Adrenal gland (tissue), 12 donors: ENCODE results near the gene SMIM38. TPM values are rescaled to one million over a fixed set of nuclear protein-coding genes. Genes with fewer than 3 reads are reported as not detected.

Experiments
- DNase-seq, 7 donors: peaks; one replicate each; pipeline ENCODE4 v3.0.0-alpha.2; 2019 to 2020
- H3K27ac ChIP-seq, 5 donors: fragments of 200-600 bp; sonication (generic) in 4 of 5; 1 replicate in 3 of 5; 2 replicates in 2 of 5; pipeline versions ENCODE4 v1.5.1 to v1.8.0; 2016 to 2020; ENCODE audit warnings: mild to moderate bottlenecking in 1 of 5
- H3K27me3 ChIP-seq: fragments of 200-600 bp; 2 replicates; pipeline ENCODE4 v1.8.0; 2021
- H3K36me3 ChIP-seq, 2 donors: fragments of 200-600 bp; replicated peaks in 1 of 2; 1 replicate in 1 of 2; 2 replicates in 1 of 2; pipeline versions ENCODE4 v1.5.1 to v1.8.0; 2018 to 2022
- H3K4me1 ChIP-seq, 2 donors: fragments of 200-600 bp; replicated peaks in 1 of 2; 1 replicate in 1 of 2; 2 replicates in 1 of 2; pipeline versions ENCODE4 v1.5.1 to v1.8.0; 2018 to 2021
- H3K4me3 ChIP-seq, 4 donors: fragments of 200-600 bp; sonication (generic) in 3 of 4; one replicate each; pipeline ENCODE4 v1.5.1; 2016 to 2018
- H3K9me3 ChIP-seq, 3 donors: fragments of 200-600 bp; sonication (generic) in 1 of 3; replicated peaks in 1 of 3; 1 replicate in 2 of 3; 2 replicates in 1 of 3; pipeline versions ENCODE4 v1.5.1 to v1.8.0; 2016 to 2021
- CTCF ChIP-seq, 6 experiments: fragments of 450-650 bp in 4 of 6; fragments of 200-600 bp in 2 of 6; sonication (generic) in 1 of 6; IDR thresholded peaks; 1 replicate in 5 of 6; 2 replicates in 1 of 6; pipeline versions ENCODE4 v1.5.1 to v1.8.0; 2016 to 2021; ENCODE audit warnings: antibody characterized with exemption in 6 of 6, mild to moderate bottlenecking in 2 of 6, moderate library complexity in 1 of 6
- POLR2A ChIP-seq, 2 donors: fragments of 450-650 bp; IDR thresholded peaks; one replicate each; pipeline ENCODE4 v1.6.1; 2017; ENCODE audit warnings: antibody characterized with exemption in 2 of 2, mild to moderate bottlenecking in 2 of 2, moderate library complexity in 1 of 2
- WGBS, 4 donors: extraction: QIAGEN DNeasy Blood & Tissue Kit in 2 of 4; methylation state at CpG; one replicate each; pipeline versions ENCODE4 v1.1.5 to v1.1.7; 2013 to 2017; 5-methylcytosine and 5-hydroxymethylcytosine counted together
- intact Hi-C, 2 donors: fragments of 100-400 bp; cut with DNase I; formaldehyde crosslinking; loops; one replicate each; pipeline versions ENCODE4 v1.14.1 to v1.15.0; 2022 to 2023
- polyA plus RNA-seq, 3 donors: library from polyadenylated mRNA; stranded (reverse); fragments of 200-250 nt in 2 of 3; fragments of 350-450 nt in 1 of 3; fragmentation: Illumina TruSeq in 1 of 3; extraction: RNeasy Lipid Tissue Mini Kit (QIAGEN cat#74804) in 1 of 3; gene quantifications; one replicate each; pipeline ENCODE4 v1.2.3, GENCODE V29; 2013 to 2014
- total RNA-seq, 9 donors: library from RNA; depleted of rRNA in 4 of 9; stranded (reverse); fragments of >200 nt in 4 of 9; fragments of 120-200 nt in 1 of 9; fragmentation: NEBNext Ultra II Directional in 1 of 9; extraction: Animal tissue kit (Norgen Biotek cat#: 25700) in 1 of 9; gene quantifications; one replicate each; pipeline versions ENCODE4 v1.1.0 to v1.2.4, GENCODE V29; 2013 to 2023
- donor health status: healthy with polysubstance abuse.
- donor health status: Bipolar disorder and iron deficiency.
- donor health status: DM: yes; HTN: yes; CAD: no.
- donor health status: DM: no; HTN: no; CAD: no.
- donor health status: DM: no; HTN: no; CAD: no.
- donor health status: DM: yes; HTN: yes; CAD: no.

The SMIM38 gene
- total and polyA plus RNA-seq, 12 donors = 0.11 to 0.33 (median 0.16) TPM; not detected in 4

- H3K4me3 ChIP-seq = no peak overlapping the region
- H3K9me3 ChIP-seq = no peaks in the 10 kb centered on the region
- no peak overlapping the region for H3K27ac ChIP-seq
- no peaks in the 10 kb centered on the region for H3K27me3 ChIP-seq
- TF ChIP-seq CTCF (IDR thresholded peaks at IDR 0.05) (no peak), POLR2A (IDR thresholded peaks at IDR 0.05) (no peak)
- no peaks in the 10 kb centered on the region for H3K4me1 ChIP-seq
- WGBS, 4 donors = 92 to 97% (median 96%) methylated on average over 5 of the region's 5 CpGs
- no peaks in the 10 kb centered on the region for H3K36me3 ChIP-seq
- no peak for DNase-seq
- intact Hi-C loops = no loop called here
Observed at GRCh38 chr11:69193151-69193550, 37.4 kb downstream of the SMIM38 start.

GRCh38 chr11:69193629-69194028 lies 37.9 kb downstream of the SMIM38 start:
- TF ChIP-seq POLR2A (IDR thresholded peaks at IDR 0.05) (no peak), CTCF (IDR thresholded peaks at IDR 0.05) (no peak)
- Histone ChIP-seq H3K27ac (no peak overlapping the region), H3K4me1 (no peaks in the 10 kb centered on the region), H3K27me3 (no peaks in the 10 kb centered on the region), H3K9me3 (no peaks in the 10 kb centered on the region), H3K4me3 (no peak overlapping the region), H3K36me3 (no peaks in the 10 kb centered on the region)
- DNase-seq = no peak
- 77 to 94% (median 84%) methylated on average over 2 of the region's 2 CpGs for WGBS, 4 donors
- intact Hi-C loops = no loop called here

- H3K27ac ChIP-seq = no peak overlapping the region
- intact Hi-C loops = no loop called here
- DNase-seq = no peak
- no peaks in the 10 kb centered on the region for H3K9me3 ChIP-seq
- no peaks in the 10 kb centered on the region for H3K4me1 ChIP-seq
- WGBS, 4 donors = 77 to 90% (median 82%) methylated on average over 1 of the region's 1 CpG
- H3K4me3 ChIP-seq = no peak overlapping the region
- no peaks in the 10 kb centered on the region for H3K36me3 ChIP-seq
- no peak for TF ChIP-seq CTCF (IDR thresholded peaks at IDR 0.05)
- TF ChIP-seq POLR2A (IDR thresholded peaks at IDR 0.05) = no peak
- no peaks in the 10 kb centered on the region for H3K27me3 ChIP-seq
Observed at GRCh38 chr11:69194396-69194795, 38.7 kb downstream of the SMIM38 start.

GRCh38 chr11:69194956-69195355 lies 39.2 kb downstream of the SMIM38 start:
- intact Hi-C loops = no loop called here
- Histone ChIP-seq H3K9me3 (no peaks in the 10 kb centered on the region), H3K4me1 (no peaks in the 10 kb centered on the region), H3K4me3 (no peak overlapping the region), H3K36me3 (no peaks in the 10 kb centered on the region), H3K27ac (no peak overlapping the region), H3K27me3 (no peaks in the 10 kb centered on the region)
- TF ChIP-seq CTCF (IDR thresholded peaks at IDR 0.05) (no peak), POLR2A (IDR thresholded peaks at IDR 0.05) (no peak)
- no peak for DNase-seq
- WGBS, 4 donors = 43 to 63% (median 51%) methylated on average over 3 to 4 of the region's 6 CpGs
